K562 (cell line): ENCODE measurements around the gene ITSN1. TPM values are rescaled to one million over a fixed set of nuclear protein-coding genes. Genes with fewer than 3 reads are reported as not detected.

Experiments used
- ATAC-seq: fragments of 200-7000 bp; cut with Tn5 transposase; 3 replicates; pipeline ENCODE4 v1.9.1; 2020; ENCODE audit warnings: moderate library complexity
- BruUV-seq: library from RNA; stranded (reverse); fragments of 400-500 nt; replicated peaks from 2 replicates; lab custom pipeline; 2021; lab: Mats Ljungman, UMichigan
- CTCF ChIA-PET: fragments of 300-600 bp; formaldehyde crosslinking; extraction: SDS; loops from one replicate; lab custom pipeline; 2021; ENCODE audit warnings: low intra/inter-chr PET ratio; lab: Yijun Ruan, JAX
- POLR2A ChIA-PET: fragments of 300-600, 350-650 bp; sonication (Branson Sonifier 250); formaldehyde crosslinking; extraction: SDS; loops from one replicate; lab custom pipeline; 2021; ENCODE audit warnings: antibody characterized with exemption, inconsistent platforms; lab: Yijun Ruan, JAX
- DNase-seq, 4 experiments: peaks; one replicate each; pipeline versions ENCODE4 v3.0.0 to v3.0.0-alpha.2; 2011 to 2018; ENCODE audit warnings: low spot score in 3 of 4, mixed read lengths in 3 of 4; ENCODE audit errors: extremely low read depth in 1 of 4
- FAIRE-seq: peaks from 2 replicates; lab custom pipeline; 2011; peaks lifted over from hg19 to GRCh38; lab: Jason Lieb, UNC
- H2AFZ ChIP-seq: 2 replicates; pipeline ENCODE4 v1.6.0; 2011; ENCODE audit warnings: low read depth, low read length, control low read depth, inconsistent platforms
- H3K27ac ChIP-seq: fragments of 200-600 bp; 3 replicates; pipeline ENCODE4 v1.8.0; 2011; ENCODE audit warnings: low read depth, mild to moderate bottlenecking, control low read depth, inconsistent platforms, low read length, moderate library complexity, mixed read lengths; ENCODE audit errors: extremely low read depth
- H3K27me3 ChIP-seq, 2 experiments: fragments of 300-600 bp in 1 of 2; 2 replicates in 1 of 2; 3 replicates in 1 of 2; pipeline versions ENCODE4 v1.6.0 to v1.8.0; 2011; ENCODE audit warnings: inconsistent platforms in 2 of 2, low read length in 2 of 2, mild to moderate bottlenecking in 1 of 2, mixed read lengths in 1 of 2, moderate library complexity in 1 of 2; ENCODE audit not compliant: control insufficient read depth in 2 of 2, insufficient read depth in 2 of 2
- H3K36me3 ChIP-seq: fragments of 300-600 bp; 3 replicates; pipeline ENCODE4 v1.8.0; 2011; ENCODE audit warnings: mild to moderate bottlenecking, low read length, inconsistent platforms; ENCODE audit not compliant: control insufficient read depth, insufficient read depth
- H3K4me1 ChIP-seq, 2 experiments: fragments of 200-600 bp in 1 of 2; replicated peaks in 1 of 2; 2 replicates in 1 of 2; 3 replicates in 1 of 2; pipeline versions ENCODE4 v1.5.1 to v1.8.0; 2011; ENCODE audit warnings: inconsistent platforms in 2 of 2, low read length in 2 of 2, mild to moderate bottlenecking in 1 of 2, mixed read lengths in 1 of 2, moderate library complexity in 1 of 2; ENCODE audit not compliant: control insufficient read depth in 2 of 2, insufficient read depth in 2 of 2
- H3K4me2 ChIP-seq: 2 replicates; pipeline ENCODE4 v1.6.1; 2011; ENCODE audit warnings: low read length, control low read depth, inconsistent platforms, mixed read lengths; ENCODE audit not compliant: insufficient read depth
- H3K4me3 ChIP-seq: fragments of 200-600 bp; sonication (generic), shearing (Covaris generic); 2 replicates; pipeline ENCODE4 v1.5.1; 2016; ENCODE audit warnings: control low read depth, inconsistent platforms
- H3K79me2 ChIP-seq: fragments of 200-600 bp; 3 replicates; pipeline ENCODE4 v1.8.0; 2011; ENCODE audit warnings: low read length, inconsistent platforms; ENCODE audit not compliant: control insufficient read depth, insufficient read depth
- H3K9ac ChIP-seq, 2 experiments: 2 replicates each; pipeline versions ENCODE4 v1.6.0 to v1.6.1; 2011; ENCODE audit warnings: low read depth in 2 of 2, low read length in 2 of 2, control low read depth in 1 of 2, inconsistent platforms in 1 of 2, mild to moderate bottlenecking in 1 of 2, mixed read lengths in 1 of 2; ENCODE audit not compliant: insufficient read depth in 1 of 2
- H3K9me1 ChIP-seq: one replicate; pipeline ENCODE4 v1.6.0; 2011; ENCODE audit warnings: inconsistent platforms, mild to moderate bottlenecking, low read length, moderate library complexity; ENCODE audit not compliant: control insufficient read depth, insufficient read depth
- H3K9me3 ChIP-seq: replicated peaks from 2 replicates; pipeline ENCODE4 v1.5.1; 2011; ENCODE audit warnings: low read depth, low read length, inconsistent platforms; ENCODE audit not compliant: control insufficient read depth, insufficient read depth
- H4K20me1 ChIP-seq: replicated peaks from 2 replicates; pipeline ENCODE4 v1.6.1; 2011; ENCODE audit warnings: low read length, inconsistent platforms, mixed read lengths; ENCODE audit not compliant: control insufficient read depth, insufficient read depth
- CEBPB ChIP-seq: fragments of 450-650 bp; IDR thresholded peaks from 2 replicates; pipeline ENCODE4 v1.6.1; 2016; ENCODE audit warnings: missing genetic modification characterization, missing compliant biosample characterization
- FOXP4 ChIP-seq: sonication (generic); formaldehyde crosslinking; IDR thresholded peaks from 2 replicates; pipeline ENCODE4 v1.8.0; 2022; ENCODE audit warnings: mild to moderate bottlenecking, missing genetic modification reagents, borderline replicate concordance
- HNRNPH1 ChIP-seq: fragments of 200-400 bp; formaldehyde crosslinking; optimal IDR thresholded peaks from 2 replicates; pipeline ENCODE3; 2017; ENCODE audit warnings: low read depth, mild to moderate bottlenecking, low read length, moderate library complexity
- LCOR ChIP-seq: sonication (generic); formaldehyde crosslinking; IDR thresholded peaks from 2 replicates; pipeline ENCODE4 v1.8.0; 2022; ENCODE audit warnings: mild to moderate bottlenecking, missing genetic modification reagents
- MBD1 ChIP-seq: fragments of 250-450 bp; sonication (Bioruptor Pico); IDR thresholded peaks from 2 replicates; pipeline ENCODE4 v1.8.0; 2022; ENCODE audit warnings: inconsistent platforms
- TEAD4 ChIP-seq, 2 experiments: sonication (generic) in 1 of 2; formaldehyde crosslinking in 1 of 2; IDR thresholded peaks; 2 replicates each; pipeline versions ENCODE4 v1.6.1 to v1.8.0; 2012 to 2022; ENCODE audit warnings: borderline replicate concordance in 1 of 2, inconsistent platforms in 1 of 2, low read length in 1 of 2, mild to moderate bottlenecking in 1 of 2, missing genetic modification reagents in 1 of 2
- ZNF140 ChIP-seq: fragments of 250-450 bp; sonication (Bioruptor Pico); IDR thresholded peaks from 2 replicates; pipeline ENCODE4 v1.8.0; 2021; ENCODE audit warnings: moderate library complexity, mild to moderate bottlenecking, inconsistent platforms
- WGBS: fragments of 100-300 bp; shearing (Covaris generic); methylation state at CpG from one replicate; pipeline ENCODE4 v1.1.6; 2016; ENCODE audit warnings: low coverage, mixed read lengths; ENCODE audit not compliant: insufficient coverage; ENCODE audit errors: missing lambda C conversion rate; 5-methylcytosine and 5-hydroxymethylcytosine counted together
- in situ Hi-C: fragments of 300-500 bp; cut with MboI; formaldehyde crosslinking; loops from 4 replicates; pipeline ENCODE4 v1.15.0; 2018; ENCODE audit warnings: inconsistent platforms, mixed read lengths
- intact Hi-C: fragments of 100-400 bp; cut with micrococcal nuclease; formaldehyde crosslinking; loops from 2 replicates; pipeline ENCODE4 v1.14.2; 2022
- polyA plus RNA-seq, 8 experiments: library from polyadenylated mRNA; depleted of rRNA in 4 of 8; stranded (reverse) in 5 of 8; unstranded in 3 of 8; fragments of >200 nt; fragmentation: Nextera tagmentation in 2 of 8; fragmentation: Illumina TruSeq in 1 of 8; extraction: Ambion mirVana in 2 of 8; extraction: Trizol in 1 of 8; gene quantifications; 2 replicates each; pipeline versions ENCODE4 v1.2.1 to v1.2.3, GENCODE V29; 2011 to 2014; ENCODE audit warnings: inconsistent platforms in 1 of 8, missing spikeins in 1 of 8
- total RNA-seq, 7 experiments: library from RNA; depleted of rRNA in 6 of 7; stranded (reverse); fragments of >200 nt in 6 of 7; fragmentation: Illumina TruSeq in 2 of 7; extraction: Trizol in 2 of 7; gene quantifications; 2 replicates each; pipeline versions ENCODE4 v1.2.1 to v1.2.3, GENCODE V29; 2011 to 2021; ENCODE audit warnings: low replicate concordance in 1 of 7

The ITSN1 gene
- total and polyA plus RNA-seq, 9 of the 15 experiments (the other 6 are each of a cell fraction or from before 2014, with no cell fraction given): 1.1 to 12.6 (median 4.8) TPM

- H3K9me1 ChIP-seq: no peaks in the 10 kb centered on the region
- 0% methylated on average over 2 of the region's 2 CpGs for WGBS
- no peaks in the 10 kb centered on the region for H3K79me2 ChIP-seq
- no peak overlapping the region for H3K27ac ChIP-seq
- intact Hi-C loops: no loop called here
- no peak for DNase-seq
- TF ChIP-seq CEBPB (tag): peak; percentile 68
- no peak for TF ChIP-seq MBD1 (CRISPR knock-in tag)
- H3K36me3 ChIP-seq: no peaks in the 10 kb centered on the region
- no peaks in the 10 kb centered on the region for H4K20me1 ChIP-seq
- no peak overlapping the region for H3K4me3 ChIP-seq
- no peak overlapping the region for H3K9ac ChIP-seq
- no peak for ATAC-seq
- ChIA-PET CTCF (no interaction called here), POLR2A (no interaction called here)
- H3K9me3 ChIP-seq: no peaks in the 10 kb centered on the region
- no TSS peak for BruUV-seq
- H3K4me1 ChIP-seq: no peaks in the 10 kb centered on the region
- peaks cover 0 to 4% of the 10 kb centered on the region in 2 experiments; a peak in 4 of 5 replicates for H3K27me3 ChIP-seq
- FAIRE-seq: no peak
- H3K4me2 ChIP-seq: no peak overlapping the region
- in situ Hi-C loops: no loop called here
- H2AFZ ChIP-seq: no peak overlapping the region
These were observed 23.9 kb downstream of the ITSN1 start for GRCh38 chr21:33666153-33666552.

GRCh38 chr21:33667636-33668035 is 25.3 kb downstream of the ITSN1 start:
- FAIRE-seq: no peak
- Histone ChIP-seq H3K79me2 (no peaks in the 10 kb centered on the region), H3K4me1 (no peaks in the 10 kb centered on the region), H3K9ac (no peak overlapping the region), H3K27me3 (peaks cover 0 to 5% of the 10 kb centered on the region in 2 experiments; a peak in 4 of 5 replicates), H3K9me1 (no peaks in the 10 kb centered on the region), H3K36me3 (no peaks in the 10 kb centered on the region), H3K9me3 (no peaks in the 10 kb centered on the region), H3K4me3 (no peak overlapping the region), H3K27ac (no peak overlapping the region), H3K4me2 (no peak overlapping the region), H2AFZ (no peak overlapping the region), H4K20me1 (no peaks in the 10 kb centered on the region)
- intact Hi-C loops: no loop called here
- ChIA-PET CTCF (no interaction called here), POLR2A (interaction anchor here (0.6 to 0.8 kb wide), 2 partner anchors 83 to 87 kb away, joined by 3 read pairs; no protein-coding TSS in a partner anchor)
- TF ChIP-seq HNRNPH1: no peak
- TF ChIP-seq FOXP4: no peak
- TF ChIP-seq ZNF140: no peak
- no peak for TF ChIP-seq LCOR (CRISPR knock-in tag)
- no peak for TF ChIP-seq TEAD4 (IDR thresholded peaks at IDR 0.05; ENCODE audit: low read length)
- TF ChIP-seq TEAD4 (CRISPR knock-in tag; IDR thresholded peaks at IDR 0.05; ENCODE audit: borderline replicate concordance): no peak
- no peak for ATAC-seq
- BruUV-seq: no TSS peak
- 18% methylated on average over 6 of the region's 6 CpGs for WGBS
- no peak for DNase-seq
- in situ Hi-C loops: no loop called here
